GM21447 (cell line): ENCODE results near the gene ADGRL1.

Experiments used
- ATAC-seq: cut with Tn5 transposase; IDR thresholded peaks from one replicate; pipeline ENCODE4 v1.9.1; 2021; ENCODE audit not compliant: unreplicated experiment

The ADGRL1 gene

GRCh38 chr19:14142262-14143190, 63.4 kb downstream of the ADGRL1 start:
- ATAC-seq, result no peak

- no peak for ATAC-seq
These were observed 64.9 kb downstream of the ADGRL1 start for GRCh38 chr19:14141041-14141440.

- ATAC-seq, result no peak
These were observed 66.0 kb downstream of the ADGRL1 start for GRCh38 chr19:14139944-14140343.

GRCh38 chr19:14138576-14139265, 67.2 kb downstream of the ADGRL1 start:
- ATAC-seq, result no peak

DNA sequence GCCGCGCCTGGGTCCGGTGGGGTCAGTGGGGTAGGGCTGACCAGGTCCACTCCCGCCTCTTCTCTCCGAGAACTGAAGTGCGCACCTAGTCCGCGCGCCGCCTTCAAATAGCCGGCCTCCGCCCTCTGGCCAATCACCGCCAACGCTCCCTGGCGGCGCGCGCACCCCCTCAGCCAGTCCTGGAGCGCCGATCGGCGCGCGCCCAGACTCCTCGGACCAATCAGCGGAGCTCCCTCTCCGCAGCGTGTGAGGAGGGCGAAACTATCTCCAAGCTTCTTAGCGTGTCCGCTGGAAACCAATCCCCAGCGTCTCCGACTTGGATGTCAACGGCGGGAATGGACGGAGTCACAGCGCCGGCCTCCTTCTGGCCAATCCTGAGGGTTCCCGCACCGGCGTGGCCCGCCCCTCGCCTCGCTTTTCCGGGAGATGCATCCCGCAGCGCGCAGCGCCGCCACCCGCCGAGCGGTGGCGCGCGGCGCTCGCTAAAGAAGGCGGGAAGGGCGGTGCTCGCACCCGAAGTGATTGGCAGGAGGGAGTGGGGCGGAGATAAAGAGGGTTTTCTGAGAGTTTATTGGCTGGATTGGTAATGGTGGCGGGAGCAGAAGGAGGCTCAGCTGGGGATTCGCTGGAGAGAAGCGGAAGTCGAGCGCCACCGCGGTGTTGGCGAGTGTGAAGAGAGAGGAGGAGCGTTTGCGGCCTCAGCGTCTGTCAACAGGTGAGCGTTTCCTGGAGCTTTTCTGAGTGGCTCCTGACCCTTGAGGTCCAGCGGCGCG, 69.3 kb downstream of the ADGRL1 start, which contains the start of gene ASF1B:
ASF1B (minus strand) TSS at position 81 of the 773 bp plus-strand sequence. CDS start 133 bp downstream, outside the sequence.
- ATAC-seq, result peak; percentile 72

- no peak for ATAC-seq
These were observed 69.9 kb downstream of the ADGRL1 start for GRCh38 chr19:14135985-14136508.

DNA sequence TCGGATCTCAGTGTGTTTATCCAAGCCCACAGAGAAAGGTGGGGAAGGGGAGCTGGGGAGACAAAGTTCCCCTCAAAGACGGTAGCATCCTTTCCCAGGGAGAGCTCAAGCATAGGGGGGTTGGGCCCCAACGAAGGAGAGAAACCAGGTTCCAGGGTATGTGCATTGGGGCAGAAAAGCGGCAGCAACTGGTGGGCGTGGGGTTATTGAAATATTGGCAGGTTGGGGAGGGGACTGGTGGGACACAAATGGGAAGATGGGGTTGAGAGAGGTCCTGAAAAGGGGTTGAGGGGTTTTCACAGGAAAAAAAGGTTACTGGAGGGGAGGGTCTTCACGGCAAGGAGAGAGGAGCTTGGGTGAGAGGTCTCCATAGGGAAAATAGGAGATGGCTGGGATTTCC, 70.6 kb downstream of the ADGRL1 start:
- ATAC-seq, result no peak

DNA sequence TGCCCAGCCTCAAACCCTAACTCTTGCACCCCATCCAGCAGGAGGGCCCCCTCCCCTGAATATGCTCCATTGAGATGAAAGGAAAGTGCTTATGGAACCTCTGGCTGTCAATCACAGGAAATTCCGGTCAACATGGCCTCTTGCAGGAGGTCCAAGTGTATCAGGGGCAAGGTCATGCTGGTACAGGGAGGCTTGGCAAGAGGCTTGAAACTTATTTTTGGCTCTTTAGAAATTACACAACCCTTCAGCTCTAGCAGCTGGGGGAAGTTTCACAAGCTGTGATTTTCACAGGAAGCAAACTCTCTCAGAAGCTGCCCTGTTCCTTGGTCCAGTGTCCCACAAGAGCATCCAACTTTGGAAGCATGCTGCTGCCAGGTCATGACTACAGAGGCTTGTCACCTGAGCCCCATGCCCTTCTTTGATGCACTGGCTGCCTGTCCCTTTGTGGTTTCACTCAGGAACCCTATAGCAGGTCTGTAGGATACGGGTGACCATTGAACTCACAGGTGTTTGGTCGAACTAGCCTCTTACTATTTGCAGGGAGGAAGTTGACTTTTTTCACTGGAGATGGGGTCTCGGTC, 78.0 kb downstream of the ADGRL1 start:
- no peak for ATAC-seq

DNA sequence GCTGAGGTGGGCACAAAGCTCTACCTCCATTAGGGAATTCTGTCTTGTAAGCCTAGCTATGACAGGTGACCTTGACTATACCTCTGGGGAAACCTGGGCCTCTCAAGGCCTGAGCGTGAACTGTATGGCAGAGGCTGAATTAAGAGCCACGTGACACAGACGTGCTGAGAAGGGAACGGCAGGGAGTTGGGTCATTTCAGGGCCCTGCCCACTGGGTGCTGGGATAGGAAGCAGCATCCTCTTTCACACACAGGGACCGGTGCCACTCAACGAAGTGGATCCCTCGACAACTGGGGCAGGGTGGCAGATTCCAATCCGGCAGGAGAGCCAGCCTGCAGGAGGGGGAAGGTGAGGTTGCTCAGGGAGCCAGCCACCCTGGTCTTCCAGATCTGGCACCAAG, 78.8 kb downstream of the ADGRL1 start:
- no peak for ATAC-seq

DNA sequence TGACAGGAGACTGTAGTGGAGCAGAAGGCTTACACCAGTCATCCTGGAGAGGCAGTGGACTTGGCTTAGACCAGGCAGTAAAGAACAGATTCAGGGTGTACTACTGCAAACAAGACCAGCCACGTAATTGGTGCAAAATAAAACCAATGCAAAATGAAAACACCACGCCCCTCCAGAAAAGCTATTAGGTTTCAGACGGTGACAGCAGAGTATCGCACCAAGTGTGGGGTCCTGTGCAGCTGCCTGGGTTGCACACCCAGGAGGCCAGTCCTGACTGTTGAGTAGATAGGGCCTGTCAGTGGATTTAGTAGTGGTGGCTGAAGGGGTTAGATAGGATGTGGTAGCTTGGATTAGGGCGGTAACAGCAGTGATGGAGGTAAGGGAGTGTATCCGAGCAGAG, 83.0 kb downstream of the ADGRL1 start:
- no peak for ATAC-seq

- no peak for ATAC-seq
These were observed 85.5 kb downstream of the ADGRL1 start for GRCh38 chr19:14120497-14120780.

DNA sequence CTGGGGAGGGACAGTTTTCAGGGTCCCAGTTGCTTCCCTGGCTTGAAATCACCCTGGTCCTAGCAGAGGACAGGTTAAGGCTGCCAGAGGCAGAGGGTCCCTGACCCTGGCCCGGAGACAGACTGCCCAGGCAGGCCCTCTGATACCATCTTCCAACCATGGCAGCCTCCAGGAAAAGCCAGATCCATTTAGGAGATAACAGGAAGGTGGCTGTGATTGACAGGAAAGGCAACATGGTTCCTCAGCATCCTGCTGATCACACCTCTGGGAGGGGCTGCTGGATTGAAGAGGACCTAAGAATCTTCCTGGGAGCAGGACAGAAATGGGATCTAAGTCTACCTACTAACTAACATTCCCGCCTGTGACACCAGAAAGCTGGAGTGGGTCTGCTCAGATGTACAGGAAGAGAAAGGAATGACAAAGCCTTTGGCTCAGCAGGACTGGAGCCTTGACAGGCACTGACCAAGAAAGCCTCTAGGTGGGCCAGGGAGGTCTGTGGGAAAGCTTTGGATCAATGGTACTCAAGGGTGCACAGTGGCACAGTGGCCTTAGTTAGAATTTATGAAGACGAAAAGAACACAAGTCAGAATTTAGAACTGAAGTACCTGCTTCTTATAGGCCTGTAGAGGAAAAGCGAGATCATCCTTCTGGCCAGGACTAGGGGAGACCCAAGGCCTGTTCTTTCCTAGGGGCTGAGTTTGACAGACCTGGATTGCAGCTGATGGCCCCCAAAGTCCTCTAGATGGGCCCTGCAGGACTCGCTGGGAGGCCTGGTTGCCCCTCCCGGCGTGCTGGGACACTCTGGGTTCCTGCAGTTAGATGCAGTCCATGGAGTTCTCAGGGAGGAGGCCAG, 86.1 kb downstream of the ADGRL1 start:
- ATAC-seq, result no peak

DNA sequence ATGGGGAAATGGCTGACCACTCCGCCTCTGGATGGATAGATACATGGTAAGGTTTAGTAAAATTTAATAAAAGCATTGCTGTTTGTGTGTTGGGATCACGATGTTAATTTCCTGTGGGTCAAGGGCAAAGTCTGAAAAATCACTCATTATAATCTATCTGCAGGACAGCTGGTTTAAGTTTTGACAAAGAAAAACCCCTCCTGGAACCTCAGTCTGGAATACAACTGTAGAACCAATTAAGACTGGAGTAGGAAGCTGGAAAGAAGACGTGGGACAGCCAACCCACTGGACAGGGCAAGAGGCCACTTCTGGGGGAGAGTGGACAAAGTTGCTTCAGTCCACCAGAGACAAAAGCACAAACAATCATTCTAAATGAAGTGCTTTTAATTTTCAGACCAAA, 86.8 kb downstream of the ADGRL1 start:
- ATAC-seq, result no peak

GRCh38 chr19:14118165-14119051, 87.6 kb downstream of the ADGRL1 start:
- ATAC-seq, result peak; percentile 20

GRCh38 chr19:14117668-14118164, 88.3 kb downstream of the ADGRL1 start, which contains the start of gene PRKACA:
Gene PRKACA, minus strand, starts transcription at chr19:14117762. Its CDS starts 215 bp downstream, at chr19:14117547.
- ATAC-seq, result peak; percentile 85

- ATAC-seq, result no peak
These were observed 88.9 kb downstream of the ADGRL1 start for GRCh38 chr19:14116918-14117578.

DNA sequence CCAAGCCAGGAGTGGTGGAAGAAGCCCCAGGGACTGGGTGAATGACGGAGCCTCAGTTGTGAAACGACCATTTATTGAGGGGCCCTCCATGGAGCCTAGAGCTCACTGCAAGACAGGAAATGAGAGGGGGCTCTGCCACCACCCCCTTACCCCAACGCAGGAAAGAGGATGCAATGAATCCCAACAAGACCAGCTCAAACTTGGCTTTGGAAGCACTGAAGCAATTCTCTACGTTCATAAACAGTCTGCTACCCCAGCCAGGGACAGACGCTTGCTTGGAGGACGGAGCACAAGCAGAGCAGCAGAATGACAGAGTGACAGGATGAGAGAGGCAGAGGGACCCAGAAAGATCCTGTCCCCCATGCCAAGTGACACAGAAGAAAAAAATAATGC, 89.4 kb downstream of the ADGRL1 start:
- no peak for ATAC-seq

GRCh38 chr19:14115756-14116155, 90.2 kb downstream of the ADGRL1 start:
- no peak for ATAC-seq
